Loucy (cell line): ENCODE measurements around the gene ATG2A.

Source experiments
- H2AFZ ChIP-seq: fragments of 200-600 bp; sonication (generic); 2 replicates; pipeline ENCODE4 v1.6.0; 2016; ENCODE audit warnings: antibody characterized with exemption, mild to moderate bottlenecking, low read length, moderate library complexity
- H3F3A ChIP-seq: fragments of 200-600 bp; 2 replicates; pipeline ENCODE4 v1.6.0; 2016; ENCODE audit warnings: antibody characterized with exemption, low read depth, mild to moderate bottlenecking
- H3K27me3 ChIP-seq: fragments of 200-600 bp; sonication (generic); 2 replicates; pipeline ENCODE4 v1.6.1; 2014; ENCODE audit warnings: low read length, mild to moderate bottlenecking; ENCODE audit not compliant: insufficient read depth, poor library complexity, severe bottlenecking
- H3K36me3 ChIP-seq: fragments of 200-600 bp; sonication (generic); 2 replicates; pipeline ENCODE4 v1.6.1; 2016; ENCODE audit warnings: low read length; ENCODE audit not compliant: insufficient read depth
- H3K4me1 ChIP-seq: fragments of 200-600 bp; sonication (generic); 2 replicates; pipeline ENCODE4 v1.5.1; 2014; ENCODE audit warnings: low read length, mild to moderate bottlenecking; ENCODE audit not compliant: insufficient read depth, poor library complexity, severe bottlenecking
- H3K4me2 ChIP-seq: fragments of 200-600 bp; sonication (generic); 2 replicates; pipeline ENCODE4 v1.6.0; 2014; ENCODE audit warnings: antibody characterized with exemption, low read length, low read depth, mild to moderate bottlenecking; ENCODE audit not compliant: poor library complexity, severe bottlenecking
- H3K4me3 ChIP-seq: fragments of 200-600 bp; sonication (generic); 2 replicates; pipeline ENCODE4 v1.5.1; 2014; ENCODE audit warnings: low read length, mild to moderate bottlenecking, mixed read lengths; ENCODE audit not compliant: poor library complexity, severe bottlenecking
- H3K79me2 ChIP-seq: fragments of 200-600 bp; sonication (generic); 2 replicates; pipeline ENCODE4 v1.6.1; 2014; ENCODE audit warnings: low read length; ENCODE audit not compliant: insufficient read depth
- H3K9ac ChIP-seq: fragments of 200-600 bp; sonication (generic); 2 replicates; pipeline ENCODE4 v1.6.0; 2014; ENCODE audit warnings: mild to moderate bottlenecking, low read depth, low read length, moderate library complexity; ENCODE audit not compliant: poor library complexity, severe bottlenecking
- H3K9me2 ChIP-seq: fragments of 200-600 bp; sonication (generic); replicated peaks from 2 replicates; pipeline ENCODE4 v1.6.1; 2016; ENCODE audit warnings: low read depth, low read length, mixed read lengths
- H3K9me3 ChIP-seq: fragments of 200-600 bp; sonication (generic); 2 replicates; pipeline ENCODE4 v1.6.1; 2014; ENCODE audit warnings: mild to moderate bottlenecking, antibody characterized with exemption, low read length, low read depth; ENCODE audit not compliant: insufficient read depth
- H4K20me1 ChIP-seq: fragments of 200-600 bp; sonication (generic); 2 replicates; pipeline ENCODE4 v1.6.0; 2014; ENCODE audit warnings: antibody characterized with exemption, low read length, mild to moderate bottlenecking; ENCODE audit not compliant: insufficient read depth, poor library complexity, severe bottlenecking
- EZH2phosphoT487 ChIP-seq: fragments of 200-600 bp; IDR thresholded peaks from 2 replicates; pipeline ENCODE4 v1.6.1; 2018; ENCODE audit warnings: antibody characterized with exemption, mild to moderate bottlenecking, moderate library complexity, borderline replicate concordance
- TF ChIP-seq, protein P1 (sequence below): fragments of 200-600 bp; sonication (generic); conservative IDR thresholded peaks from 2 replicates; pipeline ENCODE4 v1.5.1; 2014; ENCODE audit warnings: mild to moderate bottlenecking, antibody characterized with exemption, low read length

Gene ATG2A

DNA sequence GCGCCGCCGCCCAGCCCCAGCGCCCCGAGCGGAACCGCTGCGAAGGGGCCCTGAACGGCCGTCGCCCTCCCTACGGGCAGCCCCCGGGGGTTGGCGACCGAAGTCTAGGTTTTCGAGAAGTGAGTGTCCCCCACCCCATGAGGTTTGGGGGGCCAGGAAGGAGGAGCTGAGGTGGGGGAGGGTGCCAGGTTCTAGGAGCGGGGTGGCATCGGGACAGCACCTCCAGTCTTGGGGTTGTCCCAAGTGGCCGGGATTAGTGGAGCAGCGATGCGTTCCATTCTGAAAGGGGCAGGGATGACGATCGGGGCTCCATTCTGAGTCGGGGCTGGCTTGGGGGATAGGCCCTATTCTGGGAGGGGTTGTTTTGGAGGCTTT lies 7.9 kb upstream of the ATG2A start:
- no peak for TF ChIP-seq EZH2phosphoT487
- TF ChIP-seq, protein P1, sequence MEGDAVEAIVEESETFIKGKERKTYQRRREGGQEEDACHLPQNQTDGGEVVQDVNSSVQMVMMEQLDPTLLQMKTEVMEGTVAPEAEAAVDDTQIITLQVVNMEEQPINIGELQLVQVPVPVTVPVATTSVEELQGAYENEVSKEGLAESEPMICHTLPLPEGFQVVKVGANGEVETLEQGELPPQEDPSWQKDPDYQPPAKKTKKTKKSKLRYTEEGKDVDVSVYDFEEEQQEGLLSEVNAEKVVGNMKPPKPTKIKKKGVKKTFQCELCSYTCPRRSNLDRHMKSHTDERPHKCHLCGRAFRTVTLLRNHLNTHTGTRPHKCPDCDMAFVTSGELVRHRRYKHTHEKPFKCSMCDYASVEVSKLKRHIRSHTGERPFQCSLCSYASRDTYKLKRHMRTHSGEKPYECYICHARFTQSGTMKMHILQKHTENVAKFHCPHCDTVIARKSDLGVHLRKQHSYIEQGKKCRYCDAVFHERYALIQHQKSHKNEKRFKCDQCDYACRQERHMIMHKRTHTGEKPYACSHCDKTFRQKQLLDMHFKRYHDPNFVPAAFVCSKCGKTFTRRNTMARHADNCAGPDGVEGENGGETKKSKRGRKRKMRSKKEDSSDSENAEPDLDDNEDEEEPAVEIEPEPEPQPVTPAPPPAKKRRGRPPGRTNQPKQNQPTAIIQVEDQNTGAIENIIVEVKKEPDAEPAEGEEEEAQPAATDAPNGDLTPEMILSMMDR = no peak
- no peaks in the 10 kb centered on the region for H4K20me1 ChIP-seq
- H2AFZ ChIP-seq = peak overlapping the region; percentile 88; the same call in 1 of the 2 replicates
- no peaks in the 10 kb centered on the region for H3K9me2 ChIP-seq
- no peaks in the 10 kb centered on the region for H3K36me3 ChIP-seq
- no peaks in the 10 kb centered on the region for H3F3A ChIP-seq
- H3K9me3 ChIP-seq = no peaks in the 10 kb centered on the region
- H3K4me1 ChIP-seq = peaks cover 14% of the 10 kb centered on the region
- H3K27me3 ChIP-seq = no peaks in the 10 kb centered on the region
- no peaks in the 10 kb centered on the region for H3K79me2 ChIP-seq
- peak overlapping the region; percentile 76 for H3K4me2 ChIP-seq
- H3K9ac ChIP-seq = peak overlapping the region; percentile 69
- H3K4me3 ChIP-seq = peak overlapping the region; percentile 78

DNA sequence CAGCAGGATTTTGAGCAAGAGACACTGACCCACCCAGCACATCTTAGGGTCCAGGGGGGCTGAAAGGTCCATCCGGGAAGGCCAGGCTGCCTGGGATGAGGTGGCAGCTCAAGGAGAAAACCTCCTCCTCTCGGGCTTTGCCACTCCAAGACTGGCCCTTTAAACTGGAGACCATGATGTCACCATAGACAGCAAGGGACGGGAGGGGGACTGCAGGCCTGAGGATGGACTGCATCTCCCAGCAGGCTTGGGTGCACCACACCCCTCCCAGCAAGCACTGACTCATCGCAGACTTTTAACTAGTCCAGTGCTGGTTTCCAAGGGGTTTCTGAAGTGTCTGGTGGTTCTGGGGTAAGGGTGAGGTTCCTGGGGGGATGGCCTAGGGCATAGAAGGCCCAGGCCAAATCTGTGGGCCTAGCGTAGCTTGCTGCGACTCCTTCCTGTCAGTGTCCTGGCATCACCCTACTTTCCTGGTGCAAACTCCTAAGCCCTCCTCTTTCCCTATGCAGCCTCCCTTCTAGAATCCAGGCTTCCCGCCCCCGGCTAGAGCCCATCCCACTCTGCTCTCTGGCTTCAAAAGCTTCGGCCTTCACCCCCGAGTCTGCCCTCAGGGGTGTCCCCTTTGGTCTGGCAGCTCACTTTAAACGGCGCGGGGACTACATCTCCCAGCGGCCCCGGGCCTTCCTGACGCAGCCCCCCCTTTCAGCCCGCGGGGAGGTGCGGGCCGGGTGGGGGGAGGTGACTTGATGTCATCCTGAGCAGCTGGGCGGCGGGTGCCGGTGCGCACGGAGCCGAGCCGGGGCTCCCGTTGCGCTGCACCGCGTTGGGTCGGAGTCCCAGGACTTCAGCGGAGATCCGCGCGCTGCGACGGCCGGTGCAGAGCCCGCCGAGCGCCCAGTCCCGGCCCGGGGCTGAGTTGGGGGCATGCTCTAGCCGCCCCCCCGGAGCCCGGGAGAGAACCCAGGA lies 7.2 kb upstream of the ATG2A start, which contains the start of gene PPP2R5B:
Gene PPP2R5B (plus strand): TSS at position 746 of the 966 bp plus-strand sequence. CDS start 1,046 bp downstream, outside the sequence.
- TF ChIP-seq, protein P1 = no peak
- TF ChIP-seq EZH2phosphoT487 = no peak
- H3K4me3 ChIP-seq = peak within 1 kb of the TSS; percentile 78
- H3F3A ChIP-seq = no peaks in the 10 kb centered on the region
- H2AFZ ChIP-seq = peak within 1 kb of the TSS; percentile 88
- no peaks in the 10 kb centered on the region for H4K20me1 ChIP-seq
- H3K36me3 ChIP-seq = no peaks in the 10 kb centered on the region
- peak within 1 kb of the TSS; percentile 69 for H3K9ac ChIP-seq
- no peaks in the 10 kb centered on the region for H3K9me3 ChIP-seq
- no peaks in the 10 kb centered on the region for H3K9me2 ChIP-seq
- peaks cover 14% of the 10 kb centered on the region for H3K4me1 ChIP-seq
- H3K27me3 ChIP-seq = no peaks in the 10 kb centered on the region
- H3K4me2 ChIP-seq = peak within 1 kb of the TSS; percentile 76
- H3K79me2 ChIP-seq = no peaks in the 10 kb centered on the region

DNA sequence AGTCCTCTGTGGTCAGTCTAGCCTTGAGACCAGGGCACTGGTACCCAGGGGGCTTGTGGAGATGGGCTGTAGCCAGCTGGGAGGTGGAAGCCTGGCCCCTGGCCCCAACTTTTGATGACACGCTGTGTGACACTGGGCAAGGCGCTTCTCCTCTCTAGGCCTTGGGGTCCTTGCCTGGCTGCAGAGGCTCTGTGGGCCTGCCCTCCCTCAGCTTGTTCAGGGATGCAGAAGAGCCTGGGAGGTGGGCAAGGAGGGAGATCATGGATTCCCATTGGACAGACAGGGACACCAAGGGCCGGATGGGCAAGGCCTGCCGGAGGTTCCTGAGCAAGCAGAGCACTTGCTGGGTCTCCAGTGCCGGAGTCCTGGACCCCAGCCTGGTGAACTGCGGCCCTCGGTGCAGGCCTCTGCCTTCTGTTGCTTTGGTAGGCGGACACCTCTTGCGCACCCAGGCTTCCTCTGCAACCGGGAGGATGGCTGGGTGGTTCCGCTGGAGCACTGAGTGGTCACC lies 6.2 kb upstream of the ATG2A start:
- no peak overlapping the region for H3K4me3 ChIP-seq
- H3K9me2 ChIP-seq = no peaks in the 10 kb centered on the region
- H3K9ac ChIP-seq = peak overlapping the region; percentile 69
- no peaks in the 10 kb centered on the region for H3K79me2 ChIP-seq
- no peaks in the 10 kb centered on the region for H3F3A ChIP-seq
- peaks cover 14% of the 10 kb centered on the region for H3K4me1 ChIP-seq
- H3K9me3 ChIP-seq = no peaks in the 10 kb centered on the region
- peak overlapping the region; percentile 88; the same call in 1 of the 2 replicates for H2AFZ ChIP-seq
- H3K36me3 ChIP-seq = no peaks in the 10 kb centered on the region
- peak overlapping the region; percentile 76 for H3K4me2 ChIP-seq
- no peaks in the 10 kb centered on the region for H4K20me1 ChIP-seq
- TF ChIP-seq, protein P1 = no peak
- TF ChIP-seq EZH2phosphoT487 = no peak
- H3K27me3 ChIP-seq = no peaks in the 10 kb centered on the region
